Endometrial microvascular endothelial cells (primary cell): ENCODE measurements around the gene KIRREL1. TPM values are rescaled to one million over a fixed set of nuclear protein-coding genes. Genes with fewer than 3 reads are reported as not detected.

Experiments used
- in situ Hi-C: cut with HindIII; loops from 2 replicates; pipeline ENCODE4 v1.10.0; 2017; ENCODE audit warnings: low sequenced_read_pairs, low pct_unique_long_range_greater_than_20kb; ENCODE audit errors: inconsistent ontology term
- total RNA-seq: library from RNA; depleted of rRNA; stranded (reverse); fragments of >200 nt; gene quantifications from one replicate; pipeline ENCODE4 v1.2.3, GENCODE V29; 2015; ENCODE audit errors: inconsistent ontology term

KIRREL1 gene
- total RNA-seq, 1 donor from 2014 or later = 41.8 TPM

DNA sequence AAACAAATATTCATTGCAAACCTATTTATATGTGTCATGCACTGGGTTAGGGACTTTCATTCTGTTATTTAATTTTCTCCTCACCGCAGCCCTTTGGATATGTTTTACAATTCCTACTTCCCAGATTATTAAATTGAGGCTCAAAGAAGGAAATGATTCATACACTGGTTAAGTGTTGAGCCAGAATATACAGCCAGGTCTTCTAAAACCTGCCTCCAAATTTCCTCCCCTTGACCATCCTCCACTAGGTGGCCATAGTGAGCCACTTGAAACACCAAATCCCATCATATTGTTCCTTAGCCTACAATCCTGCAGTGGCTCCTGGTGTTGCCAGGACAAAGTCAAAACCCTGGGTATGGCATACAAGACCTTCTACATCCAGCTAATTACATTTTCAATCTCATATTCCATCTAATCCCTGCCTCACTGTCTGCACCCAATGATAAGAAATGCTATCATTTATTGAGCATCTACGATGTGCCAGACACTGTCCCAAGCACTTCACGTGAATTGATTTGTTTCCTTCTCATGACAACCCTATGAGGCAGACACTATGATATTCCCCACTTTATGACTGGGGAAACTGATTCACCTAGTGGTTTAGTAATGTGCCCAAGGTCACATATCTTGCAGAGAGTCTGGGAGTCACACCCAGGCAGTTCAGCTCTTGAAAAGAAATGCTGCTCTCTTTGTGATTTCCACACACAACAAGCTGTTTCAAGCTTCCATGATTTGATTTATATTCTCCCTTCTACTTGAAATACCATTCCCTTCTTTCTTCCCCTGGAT lies 23.6 kb upstream of the KIRREL1 start:
- in situ Hi-C loops = no loop called here

DNA sequence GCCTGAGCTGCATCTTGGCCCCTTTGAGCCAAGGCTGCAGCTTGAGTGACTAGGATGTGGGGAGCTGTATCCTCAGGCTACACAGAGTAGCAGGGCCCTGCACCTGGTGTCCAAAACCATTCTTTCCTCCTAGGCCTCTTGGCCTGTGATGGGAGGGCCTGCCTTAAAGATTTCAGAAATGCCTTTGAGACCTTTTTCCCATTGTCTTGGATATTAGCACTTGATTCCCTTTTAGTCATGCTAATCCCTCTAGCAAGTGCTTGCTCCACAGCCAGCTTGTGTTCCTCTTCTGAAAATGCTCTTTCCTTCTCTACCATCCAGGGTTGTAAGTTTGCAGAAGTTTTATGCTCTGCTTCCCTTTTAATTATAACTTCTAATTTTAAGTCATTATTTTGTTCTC lies 21.7 kb upstream of the KIRREL1 start:
- in situ Hi-C loops = no loop called here

- in situ Hi-C loops = no loop called here
These were observed 18.1 kb upstream of the KIRREL1 start for GRCh38 chr1:157975228-157975950.

- in situ Hi-C loops = no loop called here
These were observed 16.6 kb upstream of the KIRREL1 start for GRCh38 chr1:157976888-157977287.

DNA sequence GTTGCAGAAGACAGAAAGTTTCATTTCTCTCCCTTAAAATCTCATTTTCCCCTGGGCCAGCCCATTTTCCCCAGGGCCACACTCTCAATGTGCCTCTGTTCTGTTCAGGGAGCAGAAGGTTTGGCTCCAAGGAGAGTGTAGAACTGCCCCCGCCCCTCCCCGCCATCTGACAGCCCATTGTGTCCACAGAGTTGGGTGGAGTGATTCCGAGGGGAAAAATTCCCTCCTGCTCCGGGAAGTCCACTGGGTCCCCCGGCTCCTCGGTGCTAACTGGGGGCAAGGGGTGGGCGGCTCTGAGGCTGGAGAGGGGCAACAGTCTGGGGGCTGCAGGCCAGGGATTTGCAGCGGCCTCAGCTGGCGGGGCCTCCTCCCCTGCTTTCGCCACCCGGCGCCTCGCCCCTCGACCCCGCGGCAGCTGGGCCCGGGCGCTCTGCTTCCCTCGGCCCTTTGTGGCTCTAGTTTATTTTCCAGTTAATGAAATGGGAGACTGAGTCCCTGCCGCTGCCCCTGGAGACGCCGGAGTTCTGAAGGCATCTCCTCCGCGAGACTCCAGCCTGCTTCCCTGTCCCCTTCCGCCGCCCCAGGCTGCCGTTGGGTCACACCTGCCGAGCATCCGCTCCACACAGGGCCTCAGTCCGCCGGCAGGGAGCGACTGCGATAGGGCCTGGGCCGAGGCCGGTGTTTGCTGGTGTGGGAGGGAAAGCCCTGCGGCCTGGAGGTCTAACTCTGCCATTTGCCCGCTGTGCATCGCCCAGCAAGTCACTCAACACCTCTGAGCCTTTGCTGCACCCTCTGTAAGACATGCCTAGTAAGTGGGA lies 14.7 kb upstream of the KIRREL1 start:
- in situ Hi-C loops = no loop called here

GRCh38 chr1:157982136-157982535 lies 11.3 kb upstream of the KIRREL1 start:
- in situ Hi-C loops = no loop called here

- in situ Hi-C loops = no loop called here
These were observed 9.7 kb upstream of the KIRREL1 start for GRCh38 chr1:157983787-157984186.

DNA sequence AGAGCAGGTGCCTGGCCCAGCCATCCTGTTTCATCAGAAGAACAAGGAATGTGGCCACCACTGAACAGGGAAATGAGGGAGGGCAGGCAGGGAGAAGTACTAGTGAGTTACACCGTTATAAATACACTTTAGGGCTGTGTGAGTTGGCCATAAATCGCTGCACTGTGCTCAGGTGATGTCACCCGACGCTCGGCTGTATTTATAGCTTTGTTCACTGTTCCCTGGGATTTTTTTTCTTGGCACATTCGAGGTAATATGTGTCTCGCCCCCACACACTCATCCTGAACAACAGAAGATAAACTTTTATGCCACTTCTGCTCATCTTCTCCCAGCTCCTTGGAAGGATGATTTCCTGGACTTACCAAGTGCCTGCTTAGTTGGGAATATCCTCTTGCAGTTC lies 9.0 kb upstream of the KIRREL1 start:
- in situ Hi-C loops = no loop called here

DNA sequence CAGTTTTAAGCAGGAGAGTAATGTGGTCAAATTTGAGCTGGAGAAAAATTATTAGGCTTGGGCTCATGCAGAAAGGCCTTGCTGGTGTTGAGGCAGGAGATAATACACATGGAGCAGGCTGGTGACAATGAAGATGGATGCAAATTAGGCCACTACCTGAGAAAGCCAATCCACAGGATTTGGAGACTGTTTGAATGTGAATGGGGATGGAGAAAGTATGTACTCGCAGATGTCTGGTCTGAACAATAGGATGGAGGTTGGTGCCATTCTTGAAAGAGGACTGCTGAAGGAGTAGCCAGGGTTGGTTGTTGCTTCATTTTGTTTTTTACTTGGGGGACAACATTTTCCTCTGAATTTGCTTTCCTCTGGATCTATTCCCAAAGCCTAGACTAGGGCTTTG lies 8.0 kb upstream of the KIRREL1 start:
- in situ Hi-C loops = no loop called here

- in situ Hi-C loops = no loop called here
These were observed 5.4 kb upstream of the KIRREL1 start for GRCh38 chr1:157988002-157988401.

- in situ Hi-C loops = no loop called here
These were observed 1.2 kb upstream of the KIRREL1 start for GRCh38 chr1:157992031-157992832.

GRCh38 chr1:157992833-157993146 lies 655 bp upstream of the KIRREL1 start:
- in situ Hi-C loops = no loop called here

- in situ Hi-C loops = no loop called here
These were observed 617 bp downstream of the KIRREL1 start for GRCh38 chr1:157993918-157994605.

DNA sequence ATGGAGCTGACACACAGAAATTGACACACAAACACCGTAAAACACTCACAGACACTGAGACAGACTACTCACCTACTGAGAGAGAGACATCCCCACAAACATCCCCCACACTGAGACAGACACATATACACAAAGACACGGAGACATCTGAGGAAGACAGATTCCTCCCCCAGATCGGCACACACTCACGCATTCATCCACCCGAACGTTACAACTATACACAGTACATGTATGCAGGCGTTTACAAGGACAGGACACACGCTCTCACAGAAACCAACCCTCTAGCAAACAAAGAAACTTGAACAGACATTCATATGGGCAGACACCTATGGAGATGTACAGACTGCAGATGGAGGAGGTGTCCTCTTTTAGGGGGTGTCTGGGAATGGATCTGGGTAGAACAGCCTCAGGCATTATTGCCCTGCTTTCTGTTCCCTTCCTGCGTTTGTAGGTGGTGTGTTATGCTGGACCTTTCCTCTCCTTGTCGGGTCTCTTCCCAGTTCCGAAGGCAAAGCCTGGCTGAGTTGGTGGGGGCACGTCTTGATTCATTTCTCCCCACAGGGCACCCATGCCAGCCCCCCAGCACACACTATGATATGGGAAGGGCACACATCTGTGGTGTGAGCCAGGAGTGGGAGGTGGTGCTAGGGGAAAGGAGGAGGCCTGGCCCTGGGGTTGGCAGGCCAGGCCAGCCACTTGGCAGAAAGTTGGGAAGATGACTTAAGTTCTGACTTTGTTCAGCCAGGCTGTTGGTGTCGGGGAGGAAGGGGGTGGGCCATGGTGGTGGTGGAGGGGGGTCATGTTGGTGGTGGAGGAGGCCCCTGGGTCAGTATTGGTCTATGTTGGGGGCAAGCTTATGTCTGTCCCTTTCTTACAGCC lies 1.5 kb downstream of the KIRREL1 start:
- in situ Hi-C loops = no loop called here

- in situ Hi-C loops = no loop called here
These were observed 2.2 kb downstream of the KIRREL1 start for GRCh38 chr1:157995583-157996169.

GRCh38 chr1:157996433-157996832 lies 3.0 kb downstream of the KIRREL1 start:
- in situ Hi-C loops = no loop called here

DNA sequence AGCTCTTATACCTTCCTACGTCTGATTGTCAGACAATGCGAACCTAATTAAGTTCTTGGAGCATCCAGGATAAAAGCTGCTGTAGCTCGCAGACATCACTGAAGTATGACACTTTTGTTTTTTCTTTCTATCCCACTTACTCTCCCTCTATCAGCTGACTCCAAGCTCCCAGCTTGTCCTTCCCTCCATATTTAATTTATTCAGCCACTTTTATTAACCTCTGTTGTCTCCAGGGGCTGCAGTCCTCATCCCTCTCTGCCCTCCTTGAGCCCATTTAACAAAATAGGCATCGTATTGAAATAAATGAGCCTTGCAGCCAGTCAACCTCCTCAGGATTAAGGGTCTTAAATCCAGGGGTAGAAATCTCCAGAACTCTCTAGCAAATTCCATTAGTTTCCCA lies 7.1 kb downstream of the KIRREL1 start:
- in situ Hi-C loops = loop anchor here (10.0 kb wide), 1 partner anchor 74 kb away; no protein-coding TSS in a partner anchor
